HepG2 (cell line): ENCODE data around the gene ALDH1A1. TPM values are rescaled to one million over a fixed set of nuclear protein-coding genes. Genes with fewer than 3 reads are reported as not detected.

Source experiments
- CEBPB ChIP-seq: IDR thresholded peaks from 2 replicates; pipeline ENCODE4 v1.6.1; 2011; ENCODE audit warnings: low read depth, low read length, improper control_type of control experiment, borderline replicate concordance
- CEBPG ChIP-seq: IDR thresholded peaks from 2 replicates; pipeline ENCODE4 v1.6.1; 2016
- CTCF ChIP-seq: sonication (generic); formaldehyde crosslinking; IDR thresholded peaks from 2 replicates; pipeline ENCODE4 v1.5.0; 2020; ENCODE audit warnings: mild to moderate bottlenecking, missing genetic modification reagents, moderate library complexity
- DMTF1 ChIP-seq: sonication (generic); formaldehyde crosslinking; IDR thresholded peaks from 2 replicates; pipeline ENCODE4 v1.4.0; 2020; ENCODE audit warnings: mild to moderate bottlenecking, missing genetic modification reagents
- FOXK1 ChIP-seq: sonication (generic); formaldehyde crosslinking; IDR thresholded peaks from 2 replicates; pipeline ENCODE4 v1.4.0; 2020; ENCODE audit warnings: low read depth, missing genetic modification reagents, borderline replicate concordance
- FOXP4 ChIP-seq: sonication (generic); formaldehyde crosslinking; IDR thresholded peaks from 2 replicates; pipeline ENCODE4 v1.4.0; 2020; ENCODE audit warnings: missing genetic modification reagents
- MIER2 ChIP-seq: IDR thresholded peaks from 2 replicates; pipeline ENCODE4 v1.6.1; 2016; ENCODE audit warnings: missing biosample characterization, missing genetic modification reagents
- NCOA1 ChIP-seq: sonication (generic); formaldehyde crosslinking; IDR thresholded peaks from 2 replicates; pipeline ENCODE4 v1.9.0; 2021; ENCODE audit warnings: missing genetic modification reagents
- RXRB ChIP-seq: IDR thresholded peaks from 2 replicates; pipeline ENCODE4 v1.6.1; 2016; ENCODE audit warnings: borderline replicate concordance, missing genetic modification reagents, missing compliant biosample characterization
- SOX13 ChIP-seq, 3 experiments: fragments of 450-650 bp in 1 of 3; sonication (generic) in 1 of 3; formaldehyde crosslinking in 1 of 3; IDR thresholded peaks in 2 of 3; conservative IDR thresholded peaks in 1 of 3; 2 replicates each; pipeline versions ENCODE4 v1.5.0 to v1.6.1; 2016 to 2020; ENCODE audit warnings: antibody characterized with exemption in 1 of 3, mild to moderate bottlenecking in 1 of 3, missing compliant biosample characterization in 1 of 3, missing genetic modification reagents in 1 of 3, moderate library complexity in 1 of 3
- SP2 ChIP-seq: sonication (generic); formaldehyde crosslinking; IDR thresholded peaks from 2 replicates; pipeline ENCODE4 v1.5.1; 2020; ENCODE audit warnings: mild to moderate bottlenecking, missing genetic modification reagents
- TBP ChIP-seq: sonication (generic); formaldehyde crosslinking; IDR thresholded peaks from 2 replicates; pipeline ENCODE4 v1.5.0; 2020; ENCODE audit warnings: missing genetic modification reagents
- TRIM22 ChIP-seq: fragments of 450-650 bp; IDR thresholded peaks from 2 replicates; pipeline ENCODE4 v1.6.1; 2017
- ZBTB33 ChIP-seq: sonication (generic); formaldehyde crosslinking; IDR thresholded peaks from 2 replicates; pipeline ENCODE4 v1.4.0; 2020; ENCODE audit warnings: missing genetic modification reagents
- ZNF891 ChIP-seq: sonication (generic); formaldehyde crosslinking; IDR thresholded peaks from 2 replicates; pipeline ENCODE4 v1.5.0; 2020; ENCODE audit warnings: mild to moderate bottlenecking, missing genetic modification reagents
- ZXDC ChIP-seq: sonication (generic); formaldehyde crosslinking; IDR thresholded peaks from 2 replicates; pipeline ENCODE4 v1.5.0; 2020; ENCODE audit warnings: mild to moderate bottlenecking, missing genetic modification reagents
- polyA plus RNA-seq, 8 experiments: library from polyadenylated mRNA; depleted of rRNA in 3 of 8; stranded (reverse) in 7 of 8; unstranded in 1 of 8; fragments of >200 nt; fragmentation: Illumina TruSeq in 4 of 8; extraction: Trizol in 4 of 8; gene quantifications; 2 replicates each; pipeline versions ENCODE4 v1.2.1 to v1.2.3, GENCODE V29; 2011 to 2016; ENCODE audit warnings: low read depth in 4 of 8, missing spikeins in 1 of 8, mixed read lengths in 1 of 8; ENCODE audit not compliant: insufficient read depth in 1 of 8
- total RNA-seq, 5 experiments: library from RNA; depleted of rRNA; stranded (reverse); fragments of >200 nt; fragmentation: Illumina TruSeq; extraction: Trizol; gene quantifications; 2 replicates each; pipeline ENCODE4 v1.2.3, GENCODE V29; 2016; ENCODE audit warnings: low read depth in 1 of 5

The ALDH1A1 gene
- total and polyA plus RNA-seq, 2 of the 13 experiments (the other 11 are each of a cell fraction or from before 2014, with no cell fraction given), result 88.2 to 439 TPM

- no peak for TF ChIP-seq ZXDC (CRISPR knock-in tag)
- TF ChIP-seq FOXP4 (CRISPR knock-in tag), result peak; percentile 90
- TF ChIP-seq ZBTB33 (CRISPR knock-in tag), result no peak
- peak; percentile 92 for TF ChIP-seq CEBPB
- TF ChIP-seq NCOA1 (CRISPR knock-in tag), result 0 out of 2 replicates have a peak, but pooled peaks have one; percentile 38
- TF ChIP-seq ZNF891 (CRISPR knock-in tag), result no peak
- TF ChIP-seq CTCF (CRISPR knock-in tag), result no peak
- peak; percentile 80; the same call in 1 of the 2 replicates for TF ChIP-seq FOXK1 (CRISPR knock-in tag)
- TF ChIP-seq MIER2 (CRISPR knock-in tag), result no peak
- TF ChIP-seq CEBPG (CRISPR knock-in tag), result peak; percentile 83
- TF ChIP-seq DMTF1 (CRISPR knock-in tag), result no peak
- peak; percentile 71; the same call in 1 of the 2 replicates for TF ChIP-seq SOX13 (IDR thresholded peaks at IDR 0.05)
- TF ChIP-seq SOX13 (CRISPR knock-in tag; conservative IDR thresholded peaks at IDR 0.05 in 1 of 2, IDR thresholded peaks at IDR 0.05 in 1 of 2), result peak in 1 of 2 experiments; percentile 91; a peak in 2 of 4 replicates
- TF ChIP-seq RXRB (CRISPR knock-in tag), result peak; percentile 37; the same call in 1 of the 2 replicates
- TF ChIP-seq SP2 (CRISPR knock-in tag), result no peak
- no peak for TF ChIP-seq TRIM22
- no peak for TF ChIP-seq TBP (CRISPR knock-in tag)
Measured at GRCh38 chr9:72979405-72980100, 26.7 kb upstream of the ALDH1A1 start (continued).
